Superior temporal gyrus (tissue), 1 donor: ENCODE results near the gene CPEB4.

Source experiments
- DNase-seq: peaks from one replicate; pipeline ENCODE4 v3.0.0-alpha.2; 2016; ENCODE audit errors: extremely low spot score

CPEB4 gene

DNA sequence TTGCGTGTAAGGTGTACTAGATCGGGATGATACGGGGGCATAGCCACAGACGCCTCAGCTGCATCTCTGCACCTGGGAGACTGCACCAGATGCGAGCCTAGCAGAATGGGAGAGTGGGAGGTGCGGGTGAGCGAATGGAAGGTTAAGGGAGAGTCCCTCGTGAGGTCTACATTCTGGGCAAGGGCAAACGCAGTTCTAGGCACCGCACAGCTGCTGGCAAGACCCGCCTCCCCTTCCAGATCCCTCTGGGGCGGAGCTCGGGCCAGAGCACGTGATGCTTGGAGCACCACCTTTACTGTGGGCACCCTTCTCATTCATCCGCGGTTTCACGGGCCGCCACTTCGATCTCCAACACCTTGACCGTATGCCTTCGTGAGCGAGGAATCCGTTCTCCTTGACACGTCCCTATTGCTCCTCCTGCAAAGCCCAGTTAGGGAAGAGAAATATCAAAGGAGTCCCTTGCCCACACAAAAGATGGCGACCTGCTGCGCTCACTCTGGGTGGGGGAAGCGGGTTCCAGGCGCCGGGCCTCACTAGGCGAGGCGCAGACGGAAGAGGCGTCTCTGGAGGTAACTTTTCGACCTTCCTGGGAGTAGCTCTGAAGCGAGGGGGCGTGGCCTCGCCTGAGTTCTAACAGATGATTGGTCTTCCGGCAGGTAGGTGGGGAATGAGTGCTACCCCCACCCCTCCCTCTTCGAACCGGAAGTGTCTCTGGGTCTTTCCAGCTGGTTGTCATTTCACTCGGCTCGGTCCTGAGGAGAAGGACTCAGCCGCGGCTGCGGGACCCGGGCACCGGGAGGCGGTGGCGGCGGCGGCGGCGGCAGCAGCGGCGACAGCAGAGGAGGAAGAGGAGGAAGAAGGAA lies at the start of gene CPEB4:
TSS of gene CPEB4 (plus strand) at position 740 of the 863 bp plus-strand sequence. CDS start 1,385 bp downstream, outside the sequence.
- DNase-seq, result peak; percentile 100

DNA sequence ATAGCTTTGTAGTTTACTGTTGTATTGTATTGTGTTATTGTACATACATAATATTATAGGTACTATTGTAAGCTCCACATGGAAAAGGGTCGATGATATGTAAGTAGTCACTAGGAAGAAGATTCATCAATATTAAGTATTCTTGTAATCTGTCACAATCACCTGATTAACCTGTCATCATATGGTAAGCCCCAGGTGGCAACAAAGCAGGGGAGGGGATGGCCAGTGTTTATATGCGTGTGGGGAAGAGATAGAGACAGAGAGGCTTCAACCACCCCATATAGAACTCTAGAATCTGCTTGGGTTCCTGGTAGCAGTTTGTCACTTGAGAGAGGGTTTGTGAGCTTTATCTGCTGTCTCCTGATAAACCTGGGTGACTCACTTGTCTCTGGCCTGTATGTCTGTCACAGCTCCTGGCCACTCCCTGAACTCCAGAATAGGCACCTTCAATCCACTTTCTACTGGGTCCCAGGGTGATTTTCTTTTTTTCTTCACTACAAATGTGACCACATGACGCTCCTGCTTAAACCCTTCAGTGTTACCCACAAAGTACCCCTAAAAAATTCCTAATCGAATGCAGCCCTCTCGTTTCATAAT lies 48.9 kb upstream of the CPEB4 start:
- no peak for DNase-seq

GRCh38 chr5:173840111-173840983 lies 47.8 kb upstream of the CPEB4 start:
- no peak for DNase-seq

- no peak for DNase-seq
Measured at GRCh38 chr5:173841710-173842109, 46.4 kb upstream of the CPEB4 start.

DNA sequence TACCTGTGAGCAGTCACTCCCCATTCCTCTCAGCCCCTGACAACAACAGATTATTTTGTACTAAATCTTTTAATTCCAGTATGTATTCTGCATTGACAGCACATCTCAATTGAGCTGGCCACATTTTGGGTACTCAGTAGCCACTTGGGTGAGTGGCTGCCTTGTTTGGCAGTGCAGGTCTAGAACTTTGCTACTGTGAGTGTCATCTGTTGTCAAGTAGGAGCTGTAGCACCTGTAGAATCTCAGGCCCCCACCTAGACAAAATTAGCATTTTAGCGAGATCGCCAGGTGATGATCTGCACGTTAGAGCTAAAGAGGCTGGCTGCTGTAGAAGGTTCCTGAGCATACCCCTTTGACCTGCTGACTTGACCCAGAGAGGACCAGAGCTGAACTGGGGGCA lies 44.4 kb upstream of the CPEB4 start:
- DNase-seq, result no peak

DNA sequence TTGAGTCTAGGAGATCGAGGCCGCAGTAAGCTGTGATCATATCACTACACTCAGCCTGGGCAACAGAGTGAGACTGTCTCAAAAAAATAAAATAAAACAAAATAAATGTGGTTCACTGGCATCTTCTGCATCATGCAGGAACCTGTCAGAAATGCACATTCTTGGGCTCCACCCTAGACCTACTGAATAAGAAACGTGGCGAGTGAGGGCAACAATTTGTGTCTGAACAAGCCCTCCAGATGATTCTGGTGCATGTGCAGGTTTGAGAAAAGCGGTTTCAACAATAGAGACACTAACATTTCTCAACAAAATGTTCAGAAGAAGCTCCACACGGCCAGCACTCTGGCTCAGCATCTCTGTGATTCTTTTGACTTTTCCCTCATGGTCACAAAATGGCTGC lies 42.8 kb upstream of the CPEB4 start:
- no peak for DNase-seq

DNA sequence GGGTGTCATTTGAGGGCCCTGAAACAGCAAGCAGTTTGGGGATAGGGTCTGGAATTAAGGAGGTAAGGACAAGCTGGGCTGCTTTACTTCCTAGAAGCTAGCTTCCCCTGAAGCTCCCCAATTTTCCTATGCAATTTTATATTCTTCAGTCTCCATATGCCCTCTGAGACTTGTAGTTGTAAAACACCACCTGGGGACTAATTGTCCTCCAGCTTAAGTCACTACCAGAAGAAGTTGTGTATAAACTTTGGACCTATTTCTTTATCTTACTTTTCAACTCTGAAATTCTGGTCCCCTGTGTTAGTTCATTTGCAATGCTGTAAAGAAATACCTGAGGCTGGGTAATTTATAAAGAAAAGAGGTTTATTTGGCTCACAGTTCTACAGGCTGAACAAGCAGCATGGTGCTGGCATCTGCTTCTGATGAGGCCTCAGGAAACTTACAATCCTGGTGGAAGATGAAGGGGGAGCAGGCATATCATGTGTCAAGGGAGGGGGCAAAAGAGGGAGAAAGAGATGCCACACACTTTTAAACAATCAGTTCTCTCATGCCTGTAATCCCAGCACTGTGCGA lies 41.1 kb upstream of the CPEB4 start:
- DNase-seq, result no peak

DNA sequence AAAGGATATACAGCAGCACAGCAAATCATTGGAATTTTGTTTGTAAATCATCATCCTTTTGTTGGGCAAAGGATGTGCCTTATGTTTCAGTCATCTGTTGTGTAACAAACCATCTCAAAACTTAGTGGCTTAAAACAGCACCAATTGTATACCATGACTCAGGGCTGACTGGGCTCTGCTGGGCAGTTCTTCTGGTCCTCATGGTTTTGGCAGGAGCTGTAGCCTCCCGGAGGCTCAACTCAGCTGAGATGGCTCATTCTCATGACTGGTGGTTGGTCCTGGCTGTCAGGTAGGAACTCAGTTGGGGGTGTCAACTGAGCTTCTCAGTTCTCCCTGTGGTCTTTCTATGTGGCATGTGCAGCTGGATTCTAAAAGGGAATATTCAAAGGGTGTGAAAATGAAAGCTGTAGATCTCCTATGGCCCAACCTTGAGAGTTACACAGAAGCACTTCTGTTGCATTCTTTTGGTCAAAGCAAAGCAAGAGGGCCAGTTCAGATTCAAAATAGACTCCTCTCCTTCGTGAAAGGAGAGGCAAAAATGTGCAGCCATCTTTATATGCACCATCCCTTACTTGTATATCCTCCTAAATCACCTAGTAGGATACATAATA lies 39.1 kb upstream of the CPEB4 start:
- no peak for DNase-seq

GRCh38 chr5:173849908-173850307 lies 38.2 kb upstream of the CPEB4 start:
- no peak for DNase-seq

DNA sequence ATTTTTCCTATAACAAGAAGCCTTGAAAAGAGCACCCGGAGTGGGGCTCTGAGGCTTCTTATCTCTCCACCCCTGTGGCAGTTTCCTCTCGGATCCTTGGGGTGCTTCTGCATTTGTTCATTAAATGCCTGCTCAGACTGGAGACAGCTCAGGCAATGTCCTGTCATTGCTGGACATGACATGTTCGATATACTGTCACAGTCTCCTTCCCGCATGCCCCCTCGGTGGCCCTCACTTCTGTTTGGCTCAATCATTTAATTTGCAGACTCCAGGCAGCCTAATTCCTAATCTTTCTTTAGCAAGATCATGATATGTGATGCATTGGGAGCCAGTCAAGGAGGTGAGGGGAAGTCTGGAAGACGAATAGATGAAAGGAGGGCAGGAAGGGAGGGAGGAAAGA lies 37.5 kb upstream of the CPEB4 start:
- DNase-seq, result no peak

DNA sequence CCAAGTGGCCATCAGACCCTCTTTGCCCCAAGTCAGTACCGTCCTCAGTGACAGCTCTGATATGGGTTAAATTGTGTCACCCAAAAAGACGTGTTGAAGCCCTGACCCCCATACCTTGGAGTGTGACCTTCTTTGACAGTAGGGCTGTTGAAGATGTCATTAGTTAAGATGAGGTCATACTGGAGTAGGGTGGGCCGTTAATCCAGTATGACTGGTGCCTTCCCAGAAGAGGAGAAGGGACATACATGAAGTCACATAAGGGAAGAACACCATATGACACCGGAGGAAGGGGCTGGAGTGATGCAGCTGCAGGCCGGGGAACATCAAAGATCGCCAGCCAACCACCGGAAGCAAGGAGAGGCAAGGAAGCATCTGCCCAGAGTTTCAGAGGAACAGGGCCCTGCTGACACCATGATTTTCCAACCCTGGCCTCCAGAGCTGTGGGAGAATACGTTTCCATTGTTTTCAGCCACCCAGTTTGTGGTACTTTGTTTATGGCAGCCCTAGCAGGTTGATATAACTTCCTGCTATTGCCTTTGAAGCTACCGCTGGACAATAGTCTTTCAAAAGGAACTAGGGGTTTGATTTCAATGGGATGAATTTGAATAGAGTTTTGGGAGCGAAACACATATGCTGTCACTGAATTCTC lies 36.4 kb upstream of the CPEB4 start:
- DNase-seq, result no peak

GRCh38 chr5:173852790-173853359 lies 35.3 kb upstream of the CPEB4 start:
- peak; percentile 33 for DNase-seq

- DNase-seq, result peak; percentile 11
Measured at GRCh38 chr5:173853370-173854131, 34.6 kb upstream of the CPEB4 start.

- no peak for DNase-seq
Measured at GRCh38 chr5:173855162-173855994, 32.8 kb upstream of the CPEB4 start.

DNA sequence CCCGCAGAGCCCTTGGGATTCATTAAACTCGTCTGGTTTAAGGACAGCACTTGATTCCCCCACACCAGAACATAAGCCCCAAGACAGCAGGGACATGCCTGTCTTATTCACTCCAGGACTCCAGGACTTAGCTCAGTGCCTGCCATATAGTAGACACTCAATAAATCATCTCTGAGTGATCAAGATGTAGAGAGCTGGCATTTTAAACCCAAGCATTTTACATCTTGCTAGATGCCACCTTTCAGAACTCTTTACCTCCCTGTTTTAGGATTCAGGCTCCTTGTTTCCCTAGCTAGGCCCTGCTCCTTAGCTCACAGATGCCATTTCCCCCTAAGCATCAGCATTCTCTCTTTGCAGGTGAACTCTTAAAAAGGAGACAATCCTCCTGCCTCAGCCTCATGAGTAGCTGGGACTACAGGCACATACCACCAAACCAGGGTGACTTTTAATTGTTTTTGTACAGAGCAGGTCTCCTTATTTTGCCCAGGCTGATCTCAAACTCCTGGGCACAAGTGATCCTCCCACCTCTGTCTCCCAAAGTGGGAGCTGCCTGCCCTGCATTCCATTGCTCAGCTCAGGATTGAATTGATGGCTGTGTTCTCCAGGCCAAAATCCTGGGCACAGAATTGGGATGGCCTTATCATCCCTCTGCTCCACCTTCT lies 32.0 kb upstream of the CPEB4 start:
- DNase-seq, result no peak

DNA sequence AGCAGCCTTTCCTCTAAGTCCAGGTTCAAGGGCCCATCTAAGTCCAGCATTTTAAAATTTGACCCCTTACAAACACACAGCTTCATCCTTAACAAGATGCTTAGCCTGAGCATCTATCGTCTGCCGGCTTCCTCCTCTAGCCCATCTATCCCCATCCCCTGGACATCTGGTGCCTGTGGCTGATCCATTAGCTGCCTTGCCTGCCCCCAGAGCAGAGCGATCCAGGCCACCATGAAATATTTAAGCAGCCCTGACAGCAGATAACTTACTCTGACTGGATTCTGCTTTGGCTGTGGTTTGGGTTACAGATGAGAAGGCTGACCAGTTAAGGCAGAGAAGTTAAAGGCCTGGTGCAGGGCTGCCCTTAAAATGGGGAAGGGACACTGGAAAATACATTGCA lies 30.9 kb upstream of the CPEB4 start:
- no peak for DNase-seq

DNA sequence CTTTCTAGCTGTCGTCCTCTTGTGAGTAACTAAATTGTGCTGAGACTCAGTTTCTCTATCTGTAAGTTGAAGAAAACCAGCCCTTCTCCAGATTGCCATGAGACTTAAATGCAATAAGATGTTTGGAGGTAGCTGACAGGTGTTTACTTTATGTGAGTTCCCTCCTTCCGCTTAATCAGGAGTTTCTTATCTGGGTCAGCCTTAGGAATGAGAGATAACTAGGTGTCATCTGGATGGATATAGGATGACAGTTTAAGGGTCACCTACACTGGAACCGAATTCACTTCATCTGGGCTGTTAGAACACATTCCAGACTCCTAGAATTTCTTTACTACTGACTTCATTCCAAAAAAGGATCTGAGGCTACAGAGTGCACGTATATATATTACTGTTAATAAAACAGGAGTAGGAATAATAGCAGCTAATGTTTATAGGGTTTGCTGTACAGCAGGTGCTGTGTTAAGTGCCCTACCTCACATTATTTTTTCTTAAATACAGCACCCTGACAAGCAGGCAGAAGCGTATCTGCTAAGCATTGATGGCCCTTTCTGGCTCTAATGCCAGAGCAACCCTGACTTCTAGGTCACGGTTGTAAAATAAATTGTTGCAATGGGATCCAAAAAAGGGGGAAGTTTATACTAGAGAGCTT lies 30.0 kb upstream of the CPEB4 start:
- no peak for DNase-seq
